Measurements from ENCODE around the gene EXOC7.
A peak's percentile ranks its signal among the peaks of the same experiment; 100 is the strongest.

EXOC7 gene

GRCh38 chr17:76138896-76139752, 35.5 kb upstream of the EXOC7 start:
- no peak for DNase-seq

- no peak for DNase-seq
Observed at GRCh38 chr17:76138234-76138895, 34.8 kb upstream of the EXOC7 start.

GRCh38 chr17:76137351-76138233, 34.0 kb upstream of the EXOC7 start:
- no peak for DNase-seq

GRCh38 chr17:76137001-76137350, 33.4 kb upstream of the EXOC7 start:
- DNase-seq: no peak

GRCh38 chr17:76136276-76137000, 32.9 kb upstream of the EXOC7 start:
- no peak for DNase-seq

- no peak for DNase-seq
Observed at GRCh38 chr17:76135810-76136188, 32.2 kb upstream of the EXOC7 start.

- peak; percentile 54 for DNase-seq
Observed at GRCh38 chr17:76134911-76135809, 31.6 kb upstream of the EXOC7 start.

GRCh38 chr17:76132574-76133338, 29.2 kb upstream of the EXOC7 start:
- no peak for DNase-seq

- no peak for DNase-seq
Observed at GRCh38 chr17:76131692-76132573, 28.3 kb upstream of the EXOC7 start.

GRCh38 chr17:76131051-76131691, 27.6 kb upstream of the EXOC7 start:
- DNase-seq: no peak

- DNase-seq: no peak
Observed at GRCh38 chr17:76130473-76130872, 26.9 kb upstream of the EXOC7 start.

- DNase-seq: no peak
Observed at GRCh38 chr17:76125922-76126321, 22.3 kb upstream of the EXOC7 start.

GRCh38 chr17:76125391-76125675, 21.7 kb upstream of the EXOC7 start:
- no peak for DNase-seq

GRCh38 chr17:76124582-76125390, 21.2 kb upstream of the EXOC7 start:
- no peak for DNase-seq

- no peak for DNase-seq
Observed at GRCh38 chr17:76123749-76124581, 20.4 kb upstream of the EXOC7 start.

- no peak for DNase-seq
Observed at GRCh38 chr17:76123191-76123499, 19.6 kb upstream of the EXOC7 start.

GRCh38 chr17:76122431-76123190, 19.0 kb upstream of the EXOC7 start:
- DNase-seq: no peak

Measured in activated CD8-positive, alpha-beta memory T cell treated with anti-CD3 and anti-CD28 coated beads, Interleukin-2, amount 50 U/mL, for 48 hours (primary cell).